ENCODE results near the gene ABLIM2.

DNA sequence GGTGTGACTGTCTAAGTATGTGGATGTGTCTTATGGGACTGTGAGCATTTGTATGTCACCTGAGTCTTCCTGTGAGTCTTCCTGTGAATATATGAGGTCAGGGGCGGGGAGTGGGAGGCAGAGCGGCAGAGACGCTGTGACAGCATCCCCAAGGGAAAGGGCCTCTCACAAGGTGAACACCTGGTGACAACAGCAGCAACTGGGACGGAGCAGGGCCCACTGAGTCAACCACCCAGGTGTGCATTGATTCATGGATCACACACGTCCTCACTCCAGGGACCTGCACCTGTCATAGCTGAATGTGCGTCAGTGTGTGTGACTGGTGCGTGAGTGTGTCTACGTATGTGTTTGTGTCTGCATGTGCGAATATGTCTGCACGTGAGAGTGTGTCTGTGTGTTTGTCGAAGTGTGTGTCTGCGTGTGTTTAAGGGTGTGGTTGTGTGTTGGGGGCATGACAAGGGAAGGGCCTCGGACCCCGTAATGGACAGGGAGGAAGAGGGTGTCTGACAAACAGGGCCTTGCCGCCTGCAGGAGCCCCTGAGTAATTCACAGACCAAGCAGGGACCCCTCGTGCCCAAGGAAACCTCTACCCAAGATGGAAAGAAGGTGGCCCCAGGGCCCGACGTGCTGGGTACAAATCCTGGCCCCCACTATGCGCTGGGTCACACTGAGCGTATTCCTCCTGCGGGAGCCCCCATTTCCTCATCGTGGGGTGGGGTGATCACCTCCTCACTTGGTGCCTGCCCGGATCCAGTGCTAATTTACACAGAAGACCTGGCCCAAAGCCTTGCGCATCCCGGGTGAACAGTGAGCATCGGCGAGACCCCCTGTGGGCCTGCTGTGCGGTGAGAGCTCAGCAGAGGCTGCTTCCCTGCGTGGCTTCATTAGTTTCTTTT lies 76.7 kb downstream of the ABLIM2 start:
- TF ChIP-seq, protein P1, sequence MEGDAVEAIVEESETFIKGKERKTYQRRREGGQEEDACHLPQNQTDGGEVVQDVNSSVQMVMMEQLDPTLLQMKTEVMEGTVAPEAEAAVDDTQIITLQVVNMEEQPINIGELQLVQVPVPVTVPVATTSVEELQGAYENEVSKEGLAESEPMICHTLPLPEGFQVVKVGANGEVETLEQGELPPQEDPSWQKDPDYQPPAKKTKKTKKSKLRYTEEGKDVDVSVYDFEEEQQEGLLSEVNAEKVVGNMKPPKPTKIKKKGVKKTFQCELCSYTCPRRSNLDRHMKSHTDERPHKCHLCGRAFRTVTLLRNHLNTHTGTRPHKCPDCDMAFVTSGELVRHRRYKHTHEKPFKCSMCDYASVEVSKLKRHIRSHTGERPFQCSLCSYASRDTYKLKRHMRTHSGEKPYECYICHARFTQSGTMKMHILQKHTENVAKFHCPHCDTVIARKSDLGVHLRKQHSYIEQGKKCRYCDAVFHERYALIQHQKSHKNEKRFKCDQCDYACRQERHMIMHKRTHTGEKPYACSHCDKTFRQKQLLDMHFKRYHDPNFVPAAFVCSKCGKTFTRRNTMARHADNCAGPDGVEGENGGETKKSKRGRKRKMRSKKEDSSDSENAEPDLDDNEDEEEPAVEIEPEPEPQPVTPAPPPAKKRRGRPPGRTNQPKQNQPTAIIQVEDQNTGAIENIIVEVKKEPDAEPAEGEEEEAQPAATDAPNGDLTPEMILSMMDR (IDR thresholded peaks at IDR 0.05; ENCODE audit: control extremely low read depth in 1 of 3, insufficient read depth in 1 of 3, low read depth in 1 of 3, low read length in 3 of 3): no peak
- no peak for TF ChIP-seq SRF (IDR thresholded peaks at IDR 0.05; ENCODE audit: low read depth, low read length)
- TF ChIP-seq POLR2A (IDR thresholded peaks at IDR 0.05; ENCODE audit: control extremely low read depth in 1 of 2, low read depth in 2 of 2, low read length in 2 of 2): no peak
- TF ChIP-seq CEBPB (IDR thresholded peaks at IDR 0.05; ENCODE audit: low read depth, low read length): no peak
- no peak for TF ChIP-seq EP300 (IDR thresholded peaks at IDR 0.05; ENCODE audit: borderline replicate concordance in 1 of 2, low read depth in 2 of 2, low read length in 2 of 2)
- no peak for TF ChIP-seq NRF1 (IDR thresholded peaks at IDR 0.05; ENCODE audit: low read depth, low read length)

All from H1 (cell line).